Trophoblast cell (in vitro differentiated cells and primary cell): ENCODE measurements around the gene RXRG.

ENCODE experiments used
- DNase-seq, 2 donors: peaks; one replicate each; pipeline ENCODE4 v3.0.0-alpha.2; 2016
- H2AFZ ChIP-seq: 2 replicates; pipeline ENCODE4 v1.6.1; 2013; ENCODE audit warnings: low read length, moderate library complexity, mild to moderate bottlenecking; ENCODE audit not compliant: insufficient read depth, poor library complexity
- H2AK5ac ChIP-seq: 2 replicates; pipeline ENCODE4 v1.6.1; 2013; ENCODE audit warnings: mild to moderate bottlenecking, low read length
- H2BK120ac ChIP-seq: 2 replicates; pipeline ENCODE4 v1.6.1; 2013; ENCODE audit warnings: low read length, mild to moderate bottlenecking, moderate library complexity; ENCODE audit not compliant: insufficient read depth, poor library complexity
- H2BK12ac ChIP-seq: 2 replicates; pipeline ENCODE4 v1.6.1; 2013; ENCODE audit warnings: mild to moderate bottlenecking, low read length, moderate library complexity
- H2BK5ac ChIP-seq: 2 replicates; pipeline ENCODE4 v1.6.1; 2013; ENCODE audit warnings: low read length, low read depth, moderate library complexity, mild to moderate bottlenecking; ENCODE audit not compliant: poor library complexity
- H3K14ac ChIP-seq: 2 replicates; pipeline ENCODE4 v1.6.1; 2013; ENCODE audit warnings: mild to moderate bottlenecking, low read length
- H3K18ac ChIP-seq: 2 replicates; pipeline ENCODE4 v1.6.1; 2013; ENCODE audit warnings: mild to moderate bottlenecking, low read length
- H3K23ac ChIP-seq: 2 replicates; pipeline ENCODE4 v1.6.1; 2013; ENCODE audit warnings: low read length
- H3K27ac ChIP-seq: 2 replicates; pipeline ENCODE4 v1.5.1; 2013; ENCODE audit warnings: low read depth, mild to moderate bottlenecking, inconsistent platforms, low read length, moderate library complexity
- H3K27me3 ChIP-seq: 2 replicates; pipeline ENCODE4 v1.6.1; 2013; ENCODE audit warnings: inconsistent platforms, mild to moderate bottlenecking, low read length, moderate library complexity; ENCODE audit not compliant: insufficient read depth
- H3K36me3 ChIP-seq, 2 experiments: 1 replicate in 1 of 2; 2 replicates in 1 of 2; pipeline ENCODE4 v1.6.1; 2013; ENCODE audit warnings: low read length in 2 of 2, mild to moderate bottlenecking in 2 of 2, moderate library complexity in 1 of 2; ENCODE audit not compliant: insufficient read depth in 2 of 2, control insufficient read depth in 1 of 2
- H3K4ac ChIP-seq: 2 replicates; pipeline ENCODE4 v1.6.1; 2013; ENCODE audit warnings: low read depth, mild to moderate bottlenecking, low read length, moderate library complexity
- H3K4me1 ChIP-seq, 2 experiments: 1 replicate in 1 of 2; 2 replicates in 1 of 2; pipeline ENCODE4 v1.6.1; 2013; ENCODE audit warnings: low read length in 2 of 2, mild to moderate bottlenecking in 2 of 2, moderate library complexity in 1 of 2; ENCODE audit not compliant: insufficient read depth in 2 of 2, control insufficient read depth in 1 of 2
- H3K4me2 ChIP-seq: 2 replicates; pipeline ENCODE4 v1.6.1; 2013; ENCODE audit warnings: inconsistent platforms, mild to moderate bottlenecking, low read length, moderate library complexity
- H3K4me3 ChIP-seq: 2 replicates; pipeline ENCODE4 v1.5.1; 2013; ENCODE audit warnings: mild to moderate bottlenecking, low read depth, low read length, inconsistent platforms
- H3K79me1 ChIP-seq: one replicate; pipeline ENCODE4 v1.6.1; 2013; ENCODE audit warnings: low read length
- H3K79me2 ChIP-seq: 2 replicates; pipeline ENCODE4 v1.6.1; 2013; ENCODE audit warnings: low read length, mild to moderate bottlenecking; ENCODE audit not compliant: control insufficient read depth, insufficient read depth, poor library complexity
- H3K9ac ChIP-seq: 2 replicates; pipeline ENCODE4 v1.6.1; 2013; ENCODE audit warnings: mild to moderate bottlenecking, low read length
- H3K9me3 ChIP-seq: 2 replicates; pipeline ENCODE4 v1.6.1; 2013; ENCODE audit warnings: low read depth, mild to moderate bottlenecking, control low read depth, inconsistent platforms, low read length; ENCODE audit not compliant: insufficient read depth
- H4K12ac ChIP-seq: 2 replicates; pipeline ENCODE4 v1.6.1; 2013; ENCODE audit warnings: low read depth, mild to moderate bottlenecking, low read length, moderate library complexity
- H4K8ac ChIP-seq: 2 replicates; pipeline ENCODE4 v1.6.1; 2013; ENCODE audit warnings: low read depth, mild to moderate bottlenecking, low read length, moderate library complexity
- H4K91ac ChIP-seq: one replicate; pipeline ENCODE4 v1.6.1; 2013; ENCODE audit warnings: low read depth, mild to moderate bottlenecking, low read length, moderate library complexity
- WGBS: extraction: QIAGEN DNeasy Blood & Tissue Kit; methylation state at CpG from one replicate; pipeline ENCODE4 v1.1.7; 2013; ENCODE audit warnings: missing lambda C conversion rate; ENCODE audit not compliant: insufficient read length, insufficient coverage; ENCODE audit errors: extremely low coverage; 5-methylcytosine and 5-hydroxymethylcytosine counted together

The RXRG gene

GRCh38 chr1:165486663-165487062 is 41.7 kb upstream of the RXRG start:
- no peaks in the 10 kb centered on the region for H3K36me3 ChIP-seq
- H3K79me1 ChIP-seq: no peaks in the 10 kb centered on the region
- no peak overlapping the region for H3K18ac ChIP-seq
- H3K14ac ChIP-seq: no peak overlapping the region
- no peak overlapping the region for H4K12ac ChIP-seq
- H3K4me3 ChIP-seq: no peak overlapping the region
- H2BK120ac ChIP-seq: no peak overlapping the region
- no peak overlapping the region for H2AK5ac ChIP-seq
- no peak overlapping the region for H3K4ac ChIP-seq
- H3K23ac ChIP-seq: no peak overlapping the region
- no peaks in the 10 kb centered on the region for H3K27me3 ChIP-seq
- no peak overlapping the region for H2BK12ac ChIP-seq
- H3K79me2 ChIP-seq: no peaks in the 10 kb centered on the region
- no peaks in the 10 kb centered on the region for H3K4me1 ChIP-seq
- H4K8ac ChIP-seq: no peak overlapping the region
- no peaks in the 10 kb centered on the region for H3K9me3 ChIP-seq
- no peak overlapping the region for H4K91ac ChIP-seq
- H3K4me2 ChIP-seq: no peak overlapping the region
- H2BK5ac ChIP-seq: no peak overlapping the region
- H3K9ac ChIP-seq: no peak overlapping the region
- H3K27ac ChIP-seq: no peak overlapping the region
- no peak for DNase-seq
- no peak overlapping the region for H2AFZ ChIP-seq
- WGBS: no CpG with 5 or more reads among the region's 3 CpGs

GRCh38 chr1:165485716-165486115 is 40.8 kb upstream of the RXRG start:
- Histone ChIP-seq H3K4ac (no peak overlapping the region), H3K4me3 (no peak overlapping the region), H3K4me1 (no peaks in the 10 kb centered on the region), H3K79me1 (no peaks in the 10 kb centered on the region), H2BK120ac (no peak overlapping the region), H4K8ac (no peak overlapping the region), H2BK5ac (no peak overlapping the region), H2BK12ac (no peak overlapping the region), H3K4me2 (no peak overlapping the region), H4K91ac (no peak overlapping the region), H3K79me2 (no peaks in the 10 kb centered on the region), H3K27ac (no peak overlapping the region), H3K9ac (no peak overlapping the region), H3K18ac (no peak overlapping the region), H3K14ac (no peak overlapping the region), H3K36me3 (no peaks in the 10 kb centered on the region), H4K12ac (no peak overlapping the region), H2AFZ (no peak overlapping the region), H2AK5ac (no peak overlapping the region), H3K27me3 (no peaks in the 10 kb centered on the region), H3K23ac (no peak overlapping the region), H3K9me3 (no peaks in the 10 kb centered on the region)
- no peak for DNase-seq
- WGBS: no CpG with 5 or more reads among the region's 5 CpGs

- no peaks in the 10 kb centered on the region for H3K27me3 ChIP-seq
- H3K4ac ChIP-seq: no peak overlapping the region
- no peak overlapping the region for H3K9ac ChIP-seq
- no peak overlapping the region for H3K14ac ChIP-seq
- H3K79me1 ChIP-seq: no peaks in the 10 kb centered on the region
- H4K12ac ChIP-seq: no peak overlapping the region
- H2BK5ac ChIP-seq: no peak overlapping the region
- H4K91ac ChIP-seq: no peak overlapping the region
- no peak overlapping the region for H2BK12ac ChIP-seq
- no peaks in the 10 kb centered on the region for H3K9me3 ChIP-seq
- no peak for DNase-seq
- H3K18ac ChIP-seq: no peak overlapping the region
- H3K23ac ChIP-seq: no peak overlapping the region
- no CpG with 5 or more reads among the region's 1 CpG for WGBS
- H3K4me3 ChIP-seq: no peak overlapping the region
- no peaks in the 10 kb centered on the region for H3K79me2 ChIP-seq
- no peak overlapping the region for H3K27ac ChIP-seq
- H3K4me1 ChIP-seq: no peaks in the 10 kb centered on the region
- no peak overlapping the region for H4K8ac ChIP-seq
- no peak overlapping the region for H2BK120ac ChIP-seq
- H3K4me2 ChIP-seq: no peak overlapping the region
- H2AFZ ChIP-seq: no peak overlapping the region
- H2AK5ac ChIP-seq: no peak overlapping the region
- H3K36me3 ChIP-seq: no peaks in the 10 kb centered on the region
Measured at GRCh38 chr1:165484532-165484931, 39.6 kb upstream of the RXRG start.

GRCh38 chr1:165483412-165483811 is 38.5 kb upstream of the RXRG start:
- H3K27ac ChIP-seq: no peak overlapping the region

More at GRCh38 chr1:165483412-165483811, 38.5 kb upstream of the RXRG start:
- Histone ChIP-seq H2AK5ac (no peak overlapping the region), H3K27me3 (no peaks in the 10 kb centered on the region), H3K79me2 (no peaks in the 10 kb centered on the region), H4K91ac (no peak overlapping the region), H4K8ac (no peak overlapping the region), H3K9ac (no peak overlapping the region), H3K4me1 (no peaks in the 10 kb centered on the region), H2BK120ac (no peak overlapping the region), H3K4me3 (no peak overlapping the region), H3K4ac (no peak overlapping the region), H2AFZ (no peak overlapping the region), H3K4me2 (no peak overlapping the region), H3K36me3 (no peaks in the 10 kb centered on the region), H3K9me3 (no peaks in the 10 kb centered on the region), H2BK5ac (no peak overlapping the region), H4K12ac (no peak overlapping the region), H2BK12ac (no peak overlapping the region), H3K23ac (no peak overlapping the region), H3K18ac (no peak overlapping the region), H3K14ac (no peak overlapping the region), H3K79me1 (no peaks in the 10 kb centered on the region)
- no peak for DNase-seq
- no CpG with 5 or more reads among the region's 4 CpGs for WGBS
